ENCODE data around the gene UBE2E1. TPM values are rescaled to one million over a fixed set of nuclear protein-coding genes. Genes with fewer than 3 reads are reported as not detected.

Gene UBE2E1
- total and polyA plus RNA-seq, 10 donors: 62.6 to 106 (median 91.2) TPM

DNA sequence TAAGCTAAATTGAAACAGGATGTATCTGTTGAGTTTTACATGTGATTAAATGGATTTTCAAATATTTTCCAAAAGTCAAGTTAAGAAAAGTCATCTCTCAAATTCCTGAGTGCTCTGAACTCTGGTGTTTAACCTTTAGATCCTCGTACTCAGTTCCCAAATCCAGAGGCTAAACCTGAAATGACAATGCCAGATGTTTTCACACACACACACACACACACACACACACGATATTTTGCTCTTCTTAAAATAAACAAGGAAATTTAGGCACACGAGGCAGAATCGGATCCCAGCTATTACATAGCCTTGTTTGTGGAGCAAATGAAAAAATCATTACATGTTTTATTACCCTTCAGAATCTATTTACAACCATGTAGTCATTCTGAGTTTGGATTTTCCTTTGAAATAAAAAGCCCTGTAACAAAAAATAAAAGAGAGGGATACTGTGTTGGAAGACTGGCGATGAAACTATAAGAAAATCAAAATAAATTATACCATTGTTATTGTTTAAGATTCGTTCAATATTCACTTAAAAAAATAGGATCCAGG is 20.6 kb upstream of the UBE2E1 start:
- WGBS, 5 donors: 70 to 83% (median 76%) methylated on average over 6 of the region's 6 CpGs
- TF ChIP-seq, protein P1, sequence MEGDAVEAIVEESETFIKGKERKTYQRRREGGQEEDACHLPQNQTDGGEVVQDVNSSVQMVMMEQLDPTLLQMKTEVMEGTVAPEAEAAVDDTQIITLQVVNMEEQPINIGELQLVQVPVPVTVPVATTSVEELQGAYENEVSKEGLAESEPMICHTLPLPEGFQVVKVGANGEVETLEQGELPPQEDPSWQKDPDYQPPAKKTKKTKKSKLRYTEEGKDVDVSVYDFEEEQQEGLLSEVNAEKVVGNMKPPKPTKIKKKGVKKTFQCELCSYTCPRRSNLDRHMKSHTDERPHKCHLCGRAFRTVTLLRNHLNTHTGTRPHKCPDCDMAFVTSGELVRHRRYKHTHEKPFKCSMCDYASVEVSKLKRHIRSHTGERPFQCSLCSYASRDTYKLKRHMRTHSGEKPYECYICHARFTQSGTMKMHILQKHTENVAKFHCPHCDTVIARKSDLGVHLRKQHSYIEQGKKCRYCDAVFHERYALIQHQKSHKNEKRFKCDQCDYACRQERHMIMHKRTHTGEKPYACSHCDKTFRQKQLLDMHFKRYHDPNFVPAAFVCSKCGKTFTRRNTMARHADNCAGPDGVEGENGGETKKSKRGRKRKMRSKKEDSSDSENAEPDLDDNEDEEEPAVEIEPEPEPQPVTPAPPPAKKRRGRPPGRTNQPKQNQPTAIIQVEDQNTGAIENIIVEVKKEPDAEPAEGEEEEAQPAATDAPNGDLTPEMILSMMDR (IDR thresholded peaks at IDR 0.05 in 8 of 11, conservative IDR thresholded peaks at IDR 0.05 in 3 of 11): no peak
- TF ChIP-seq POLR2AphosphoS5 (IDR thresholded peaks at IDR 0.05) (no peak), POLR2A (IDR thresholded peaks at IDR 0.05) (no peak)
- no peak overlapping the region for H3K4me3 ChIP-seq
- H3K4me1 ChIP-seq: no peaks in the 10 kb centered on the region
- no peak overlapping the region for H3K27ac ChIP-seq
- intact Hi-C loops (cut with DNase I; ENCODE audit: low total_unique reads): no loop called here
- no peaks in the 10 kb centered on the region for H3K36me3 ChIP-seq
- no peaks in the 10 kb centered on the region for H3K27me3 ChIP-seq (replicated peaks in 1 of 7)
- H3K9me3 ChIP-seq: no peaks in the 10 kb centered on the region
- DNase-seq: no peak

DNA sequence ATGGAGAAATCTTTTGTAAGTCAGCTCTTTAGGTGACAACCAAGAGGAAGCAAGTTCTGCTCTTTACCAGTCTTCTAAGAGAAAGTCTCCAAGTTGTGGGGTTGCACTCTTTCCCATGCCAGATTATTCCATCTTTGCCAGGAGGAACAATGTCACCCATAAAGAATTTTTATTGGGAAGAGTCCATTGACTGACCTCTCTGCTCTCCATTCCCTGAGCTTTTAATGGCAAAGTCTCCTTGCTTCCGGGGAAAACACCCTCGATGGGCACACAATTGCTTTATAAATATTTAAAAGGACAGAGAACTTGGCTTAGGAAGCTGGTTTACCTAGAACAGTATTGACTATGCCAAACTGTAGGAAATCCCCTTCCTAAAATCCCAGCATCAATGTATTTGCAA is 19.9 kb upstream of the UBE2E1 start:
- intact Hi-C loops (cut with DNase I; ENCODE audit: low total_unique reads): no loop called here

GRCh38 chr3:23791678-23792077 is 14.1 kb upstream of the UBE2E1 start:
- no peaks in the 10 kb centered on the region for H3K4me1 ChIP-seq
- H3K36me3 ChIP-seq: no peaks in the 10 kb centered on the region
- no peaks in the 10 kb centered on the region for H3K9me3 ChIP-seq
- no peak overlapping the region for H3K27ac ChIP-seq
- H3K4me3 ChIP-seq: no peak overlapping the region
- DNase-seq: no peak
- TF ChIP-seq POLR2AphosphoS5 (IDR thresholded peaks at IDR 0.05): no peak
- H3K27me3 ChIP-seq (replicated peaks in 1 of 7): no peaks in the 10 kb centered on the region
- WGBS, 5 donors: 88 to 93% (median 89%) methylated on average over 2 of the region's 2 CpGs
- intact Hi-C loops (cut with DNase I; ENCODE audit: low total_unique reads): no loop called here

More for the DNA sequence above, 19.9 kb upstream of the UBE2E1 start:
- Histone ChIP-seq H3K27me3 (replicated peaks in 1 of 7) (no peaks in the 10 kb centered on the region), H3K4me1 (no peaks in the 10 kb centered on the region), H3K4me3 (no peak overlapping the region), H3K36me3 (no peaks in the 10 kb centered on the region), H3K27ac (no peak overlapping the region), H3K9me3 (no peaks in the 10 kb centered on the region)
- DNase-seq: no peak
- no peak for TF ChIP-seq POLR2A (IDR thresholded peaks at IDR 0.05)
- TF ChIP-seq, protein P1 (IDR thresholded peaks at IDR 0.05 in 8 of 11, conservative IDR thresholded peaks at IDR 0.05 in 3 of 11): no peak
- 86 to 98% (median 88%) methylated on average over 2 of the region's 2 CpGs for WGBS, 5 donors

DNA sequence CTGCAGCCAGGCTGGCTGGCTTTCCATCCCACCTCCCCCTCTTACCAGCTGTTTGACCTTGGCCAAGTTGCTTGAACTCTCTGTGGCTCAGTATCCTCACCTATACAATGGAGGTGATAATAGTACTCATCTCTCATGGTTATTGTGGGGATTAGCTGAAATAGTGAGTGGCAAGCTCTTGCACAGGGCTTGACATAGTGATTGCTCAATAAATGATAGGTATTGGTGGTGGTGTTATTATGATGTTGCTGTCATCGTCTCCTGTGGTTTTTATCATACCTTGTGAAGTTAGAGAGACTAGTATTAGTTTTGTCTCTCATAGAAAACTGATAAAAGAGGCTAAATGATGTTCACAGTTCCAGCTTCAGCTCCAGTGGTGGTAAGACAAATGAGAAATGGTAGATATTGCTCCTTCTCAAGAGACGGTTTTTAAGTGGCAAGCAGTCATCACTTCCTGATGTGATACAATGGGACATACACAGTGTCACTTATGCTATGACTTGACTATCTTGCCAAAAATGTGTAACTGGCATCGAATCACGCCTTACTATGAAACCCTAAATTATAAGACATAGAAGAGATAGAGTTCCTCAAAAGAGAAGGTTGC is 12.1 kb upstream of the UBE2E1 start:
- no peaks in the 10 kb centered on the region for H3K36me3 ChIP-seq
- H3K27ac ChIP-seq: no peak overlapping the region
- DNase-seq: no peak
- no peak overlapping the region for H3K4me3 ChIP-seq
- H3K9me3 ChIP-seq: no peaks in the 10 kb centered on the region
- intact Hi-C loops (cut with DNase I; ENCODE audit: low total_unique reads): no loop called here
- TF ChIP-seq POLR2AphosphoS5 (IDR thresholded peaks at IDR 0.05) (no peak), POLR2A (IDR thresholded peaks at IDR 0.05) (no peak)
- TF ChIP-seq, protein P1 (IDR thresholded peaks at IDR 0.05 in 8 of 11, conservative IDR thresholded peaks at IDR 0.05 in 3 of 11): no peak
- H3K4me1 ChIP-seq: no peaks in the 10 kb centered on the region
- WGBS, 5 donors: 77 to 90% (median 79%) methylated on average over 4 of the region's 4 CpGs
- H3K27me3 ChIP-seq (replicated peaks in 1 of 7): no peaks in the 10 kb centered on the region
